Loucy (cell line): Measurements from ENCODE around the gene BMAL1.
A peak's percentile ranks its signal among the peaks of the same experiment; 100 is the strongest.

Experiments used
- H2AFZ ChIP-seq: fragments of 200-600 bp; sonication (generic); 2 replicates; pipeline ENCODE4 v1.6.0; 2016; ENCODE audit warnings: antibody characterized with exemption, mild to moderate bottlenecking, low read length, moderate library complexity
- H3F3A ChIP-seq: fragments of 200-600 bp; 2 replicates; pipeline ENCODE4 v1.6.0; 2016; ENCODE audit warnings: antibody characterized with exemption, low read depth, mild to moderate bottlenecking
- H3K27me3 ChIP-seq: fragments of 200-600 bp; sonication (generic); 2 replicates; pipeline ENCODE4 v1.6.1; 2014; ENCODE audit warnings: low read length, mild to moderate bottlenecking; ENCODE audit not compliant: insufficient read depth, poor library complexity, severe bottlenecking
- H3K36me3 ChIP-seq: fragments of 200-600 bp; sonication (generic); 2 replicates; pipeline ENCODE4 v1.6.1; 2016; ENCODE audit warnings: low read length; ENCODE audit not compliant: insufficient read depth
- H3K4me1 ChIP-seq: fragments of 200-600 bp; sonication (generic); 2 replicates; pipeline ENCODE4 v1.5.1; 2014; ENCODE audit warnings: low read length, mild to moderate bottlenecking; ENCODE audit not compliant: insufficient read depth, poor library complexity, severe bottlenecking
- H3K4me2 ChIP-seq: fragments of 200-600 bp; sonication (generic); 2 replicates; pipeline ENCODE4 v1.6.0; 2014; ENCODE audit warnings: antibody characterized with exemption, low read length, low read depth, mild to moderate bottlenecking; ENCODE audit not compliant: poor library complexity, severe bottlenecking
- H3K4me3 ChIP-seq: fragments of 200-600 bp; sonication (generic); 2 replicates; pipeline ENCODE4 v1.5.1; 2014; ENCODE audit warnings: low read length, mild to moderate bottlenecking, mixed read lengths; ENCODE audit not compliant: poor library complexity, severe bottlenecking
- H3K79me2 ChIP-seq: fragments of 200-600 bp; sonication (generic); 2 replicates; pipeline ENCODE4 v1.6.1; 2014; ENCODE audit warnings: low read length; ENCODE audit not compliant: insufficient read depth
- H3K9ac ChIP-seq: fragments of 200-600 bp; sonication (generic); 2 replicates; pipeline ENCODE4 v1.6.0; 2014; ENCODE audit warnings: mild to moderate bottlenecking, low read depth, low read length, moderate library complexity; ENCODE audit not compliant: poor library complexity, severe bottlenecking
- H3K9me2 ChIP-seq: fragments of 200-600 bp; sonication (generic); replicated peaks from 2 replicates; pipeline ENCODE4 v1.6.1; 2016; ENCODE audit warnings: low read depth, low read length, mixed read lengths
- H3K9me3 ChIP-seq: fragments of 200-600 bp; sonication (generic); 2 replicates; pipeline ENCODE4 v1.6.1; 2014; ENCODE audit warnings: mild to moderate bottlenecking, antibody characterized with exemption, low read length, low read depth; ENCODE audit not compliant: insufficient read depth
- H4K20me1 ChIP-seq: fragments of 200-600 bp; sonication (generic); 2 replicates; pipeline ENCODE4 v1.6.0; 2014; ENCODE audit warnings: antibody characterized with exemption, low read length, mild to moderate bottlenecking; ENCODE audit not compliant: insufficient read depth, poor library complexity, severe bottlenecking
- CTCF ChIP-seq: fragments of 200-600 bp; sonication (generic); conservative IDR thresholded peaks from 2 replicates; pipeline ENCODE4 v1.5.1; 2014; ENCODE audit warnings: mild to moderate bottlenecking, antibody characterized with exemption, low read length
- EZH2phosphoT487 ChIP-seq: fragments of 200-600 bp; IDR thresholded peaks from 2 replicates; pipeline ENCODE4 v1.6.1; 2018; ENCODE audit warnings: antibody characterized with exemption, mild to moderate bottlenecking, moderate library complexity, borderline replicate concordance

Gene BMAL1

DNA sequence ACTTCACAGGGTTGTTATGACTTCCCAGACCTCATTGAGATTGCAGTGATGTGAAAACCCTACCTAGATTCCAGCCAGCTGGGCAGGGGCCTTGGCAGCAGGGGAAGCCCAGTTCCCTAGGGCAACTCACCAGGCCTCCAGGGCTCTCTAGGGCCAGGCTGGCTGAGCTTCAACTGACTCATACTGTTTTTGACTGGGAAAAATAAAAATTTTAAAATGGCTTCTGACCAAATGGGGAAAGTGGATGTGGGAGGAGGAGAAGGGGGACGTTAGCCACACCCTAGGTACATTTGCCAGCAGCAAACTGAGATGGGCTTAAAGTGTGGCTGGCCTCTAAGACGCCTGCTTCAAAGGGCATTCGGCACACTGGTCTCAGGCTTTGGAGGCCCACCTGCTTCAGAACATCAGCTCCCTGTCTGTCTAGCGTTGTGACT is 39.0 kb downstream of the BMAL1 start:
- TF ChIP-seq CTCF (no peak), EZH2phosphoT487 (no peak)
- no peak overlapping the region for H2AFZ ChIP-seq
- no peaks in the 10 kb centered on the region for H3K79me2 ChIP-seq

GRCh38 chr11:13317293-13318080 is 39.9 kb downstream of the BMAL1 start:
- no peak overlapping the region for H2AFZ ChIP-seq

More for the DNA sequence above, 39.0 kb downstream of the BMAL1 start:
- Histone ChIP-seq H3K9me2 (no peaks in the 10 kb centered on the region), H3K9ac (no peak overlapping the region), H3K9me3 (no peaks in the 10 kb centered on the region), H3K4me2 (no peak overlapping the region), H3K36me3 (no peaks in the 10 kb centered on the region), H3K4me1 (no peaks in the 10 kb centered on the region), H3K4me3 (no peak overlapping the region), H3F3A (no peaks in the 10 kb centered on the region), H3K27me3 (no peaks in the 10 kb centered on the region), H4K20me1 (no peaks in the 10 kb centered on the region)

DNA sequence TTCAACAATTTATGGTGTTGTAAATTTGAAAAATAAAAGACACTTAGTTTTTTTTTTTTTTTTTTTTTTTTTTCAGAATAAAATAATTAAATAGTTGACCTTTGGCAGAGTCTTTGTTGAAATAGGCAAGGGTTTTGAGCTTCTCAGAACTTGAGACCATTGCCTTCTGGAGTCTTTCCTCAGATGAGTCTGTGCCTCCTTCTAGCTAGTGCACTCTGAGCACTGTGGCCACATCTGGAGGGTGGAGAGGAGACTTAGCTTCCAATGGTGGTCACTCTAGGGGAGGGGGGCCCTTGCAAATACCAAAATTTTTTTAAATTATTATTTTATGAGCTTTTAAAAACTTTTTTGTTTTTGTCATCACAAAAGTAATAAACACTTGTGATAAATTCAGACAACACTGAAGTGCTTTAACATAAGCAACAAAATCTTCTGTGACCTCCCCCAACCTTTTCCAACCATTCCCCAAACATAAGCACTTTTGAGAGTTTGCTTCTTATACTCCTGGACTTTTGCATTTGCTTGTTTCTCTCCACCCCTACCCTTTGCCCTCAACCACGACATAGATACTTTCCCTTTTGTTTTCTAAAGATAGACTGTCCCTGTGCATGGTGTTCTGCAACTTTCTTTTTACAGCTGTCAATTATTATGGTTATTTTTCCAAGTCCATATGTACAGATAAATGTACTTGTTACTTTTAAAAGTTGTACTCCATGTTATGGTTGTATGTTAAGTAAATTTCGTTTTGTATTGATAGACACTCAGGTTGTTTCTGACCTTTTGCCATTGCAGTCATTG is 41.1 kb downstream of the BMAL1 start:
- Histone ChIP-seq H3K27me3 (no peaks in the 10 kb centered on the region), H3K4me1 (no peaks in the 10 kb centered on the region), H3F3A (no peaks in the 10 kb centered on the region), H3K9ac (no peak overlapping the region), H3K36me3 (no peaks in the 10 kb centered on the region), H4K20me1 (no peaks in the 10 kb centered on the region), H3K9me2 (no peaks in the 10 kb centered on the region), H3K9me3 (no peaks in the 10 kb centered on the region), H3K79me2 (no peaks in the 10 kb centered on the region), H2AFZ (peak overlapping the region; percentile 36; the same call in 1 of the 2 replicates), H3K4me3 (no peak overlapping the region), H3K4me2 (no peak overlapping the region)
- TF ChIP-seq CTCF (no peak), EZH2phosphoT487 (no peak)

More at GRCh38 chr11:13317293-13318080, 39.9 kb downstream of the BMAL1 start:
- Histone ChIP-seq H4K20me1 (no peaks in the 10 kb centered on the region), H3K4me1 (no peaks in the 10 kb centered on the region), H3K4me2 (no peak overlapping the region), H3K9me3 (no peaks in the 10 kb centered on the region), H3K36me3 (no peaks in the 10 kb centered on the region), H3K9me2 (no peaks in the 10 kb centered on the region), H3K4me3 (no peak overlapping the region), H3K79me2 (no peaks in the 10 kb centered on the region), H3F3A (no peaks in the 10 kb centered on the region), H3K9ac (no peak overlapping the region), H3K27me3 (no peaks in the 10 kb centered on the region)
- TF ChIP-seq CTCF (no peak), EZH2phosphoT487 (no peak)
